ENCODE data around the gene SLC7A10. TPM values are rescaled to one million over a fixed set of nuclear protein-coding genes. Genes with fewer than 3 reads are reported as not detected.

The SLC7A10 gene
- polyA plus RNA-seq, 1 donor from 2014 or later, result not detected

- Histone ChIP-seq H3F3A (ENCODE audit: insufficient read depth, low read length, poor library complexity, severe bottlenecking) (no peaks in the 10 kb centered on the region), H3K36me3 (ENCODE audit: insufficient read depth, low read length) (peaks cover 6% of the 10 kb centered on the region), H3K27me3 (ENCODE audit: insufficient read depth, low read depth, low read length) (no peaks in the 10 kb centered on the region), H3K9ac (ENCODE audit: low read length) (no peak overlapping the region), H2AFZ (ENCODE audit: low read depth, low read length) (no peak overlapping the region), H3K4me3 (ENCODE audit: low read length) (no peak overlapping the region), H3K9me3 (ENCODE audit: low read length) (no peaks in the 10 kb centered on the region), H3K79me2 (replicated peaks; ENCODE audit: insufficient read depth, low read length) (no peaks in the 10 kb centered on the region), H4K20me1 (ENCODE audit: insufficient read depth) (no peaks in the 10 kb centered on the region), H3K9me2 (ENCODE audit: insufficient read depth, low read length) (no peaks in the 10 kb centered on the region), H3K27ac (ENCODE audit: low read length) (no peak overlapping the region), H3K4me2 (ENCODE audit: low read length) (no peak overlapping the region)
- no peak for TF ChIP-seq RAD21 (conservative IDR thresholded peaks at IDR 0.05)
- TF ChIP-seq CTCF (IDR thresholded peaks at IDR 0.05; ENCODE audit: poor library complexity, severe bottlenecking), result no peak
- TF ChIP-seq MXI1 (conservative IDR thresholded peaks at IDR 0.05; ENCODE audit: poor library complexity, severe bottlenecking), result no peak
- TF ChIP-seq EZH2 (IDR thresholded peaks at IDR 0.05; ENCODE audit: borderline replicate concordance, insufficient read depth, low read length, poor library complexity, severe bottlenecking), result no peak
- no peak for TF ChIP-seq TAF1 (IDR thresholded peaks at IDR 0.05; ENCODE audit: low read depth)
- TF ChIP-seq, protein P1, sequence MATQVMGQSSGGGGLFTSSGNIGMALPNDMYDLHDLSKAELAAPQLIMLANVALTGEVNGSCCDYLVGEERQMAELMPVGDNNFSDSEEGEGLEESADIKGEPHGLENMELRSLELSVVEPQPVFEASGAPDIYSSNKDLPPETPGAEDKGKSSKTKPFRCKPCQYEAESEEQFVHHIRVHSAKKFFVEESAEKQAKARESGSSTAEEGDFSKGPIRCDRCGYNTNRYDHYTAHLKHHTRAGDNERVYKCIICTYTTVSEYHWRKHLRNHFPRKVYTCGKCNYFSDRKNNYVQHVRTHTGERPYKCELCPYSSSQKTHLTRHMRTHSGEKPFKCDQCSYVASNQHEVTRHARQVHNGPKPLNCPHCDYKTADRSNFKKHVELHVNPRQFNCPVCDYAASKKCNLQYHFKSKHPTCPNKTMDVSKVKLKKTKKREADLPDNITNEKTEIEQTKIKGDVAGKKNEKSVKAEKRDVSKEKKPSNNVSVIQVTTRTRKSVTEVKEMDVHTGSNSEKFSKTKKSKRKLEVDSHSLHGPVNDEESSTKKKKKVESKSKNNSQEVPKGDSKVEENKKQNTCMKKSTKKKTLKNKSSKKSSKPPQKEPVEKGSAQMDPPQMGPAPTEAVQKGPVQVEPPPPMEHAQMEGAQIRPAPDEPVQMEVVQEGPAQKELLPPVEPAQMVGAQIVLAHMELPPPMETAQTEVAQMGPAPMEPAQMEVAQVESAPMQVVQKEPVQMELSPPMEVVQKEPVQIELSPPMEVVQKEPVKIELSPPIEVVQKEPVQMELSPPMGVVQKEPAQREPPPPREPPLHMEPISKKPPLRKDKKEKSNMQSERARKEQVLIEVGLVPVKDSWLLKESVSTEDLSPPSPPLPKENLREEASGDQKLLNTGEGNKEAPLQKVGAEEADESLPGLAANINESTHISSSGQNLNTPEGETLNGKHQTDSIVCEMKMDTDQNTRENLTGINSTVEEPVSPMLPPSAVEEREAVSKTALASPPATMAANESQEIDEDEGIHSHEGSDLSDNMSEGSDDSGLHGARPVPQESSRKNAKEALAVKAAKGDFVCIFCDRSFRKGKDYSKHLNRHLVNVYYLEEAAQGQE (IDR thresholded peaks at IDR 0.05; ENCODE audit: borderline replicate concordance), result no peak
- no peak for TF ChIP-seq EP300 (conservative IDR thresholded peaks at IDR 0.05; ENCODE audit: poor library complexity, severe bottlenecking)
- no peak for TF ChIP-seq SMC3 (conservative IDR thresholded peaks at IDR 0.05; ENCODE audit: poor library complexity)
- TF ChIP-seq POLR2AphosphoS5 (IDR thresholded peaks at IDR 0.05), result no peak
These were observed 22.1 kb downstream of the SLC7A10 start for GRCh38 chr19:33203529-33203928.

- Histone ChIP-seq H3K36me3 (ENCODE audit: insufficient read depth, low read length) (peaks cover 6% of the 10 kb centered on the region), H3K9me3 (ENCODE audit: low read length) (no peaks in the 10 kb centered on the region), H3K4me2 (ENCODE audit: low read length) (no peak overlapping the region), H2AFZ (ENCODE audit: low read depth, low read length) (no peak overlapping the region), H3K9ac (ENCODE audit: low read length) (no peak overlapping the region), H3K4me3 (ENCODE audit: low read length) (no peak overlapping the region), H3K9me2 (ENCODE audit: insufficient read depth, low read length) (no peaks in the 10 kb centered on the region), H3K79me2 (replicated peaks; ENCODE audit: insufficient read depth, low read length) (no peaks in the 10 kb centered on the region), H3F3A (ENCODE audit: insufficient read depth, low read length, poor library complexity, severe bottlenecking) (no peaks in the 10 kb centered on the region), H3K27ac (ENCODE audit: low read length) (no peak overlapping the region), H3K27me3 (ENCODE audit: insufficient read depth, low read depth, low read length) (no peaks in the 10 kb centered on the region), H4K20me1 (ENCODE audit: insufficient read depth) (no peaks in the 10 kb centered on the region)
- TF ChIP-seq EZH2 (IDR thresholded peaks at IDR 0.05; ENCODE audit: borderline replicate concordance, insufficient read depth, low read length, poor library complexity, severe bottlenecking) (no peak), CTCF (IDR thresholded peaks at IDR 0.05; ENCODE audit: poor library complexity, severe bottlenecking) (no peak), EP300 (conservative IDR thresholded peaks at IDR 0.05; ENCODE audit: poor library complexity, severe bottlenecking) (no peak), MXI1 (conservative IDR thresholded peaks at IDR 0.05; ENCODE audit: poor library complexity, severe bottlenecking) (no peak), SMC3 (conservative IDR thresholded peaks at IDR 0.05; ENCODE audit: poor library complexity) (no peak), POLR2AphosphoS5 (IDR thresholded peaks at IDR 0.05) (no peak), TAF1 (IDR thresholded peaks at IDR 0.05; ENCODE audit: low read depth) (no peak), RAD21 (conservative IDR thresholded peaks at IDR 0.05) (no peak)
- TF ChIP-seq, protein P1 (IDR thresholded peaks at IDR 0.05; ENCODE audit: borderline replicate concordance), result no peak
These were observed 22.8 kb downstream of the SLC7A10 start for GRCh38 chr19:33202546-33203507.

Measured in neural cell (in vitro differentiated cells).